Chondrocyte (in vitro differentiated cells): ENCODE measurements around the gene NELL1. TPM values are rescaled to one million over a fixed set of nuclear protein-coding genes. Genes with fewer than 3 reads are reported as not detected.

Source experiments
- DNase-seq: peaks from one replicate; pipeline ENCODE4 v3.0.0; 2021; ENCODE audit warnings: mixed read lengths, low spot score
- H3K27ac Mint-ChIP-seq: one replicate; pipeline ENCODE4 v1.8.0; 2021; ENCODE audit warnings: mild to moderate bottlenecking, moderate library complexity, mixed read lengths; ENCODE audit not compliant: unreplicated experiment
- H3K27me3 Mint-ChIP-seq: 2 replicates; pipeline ENCODE4 v1.8.0; 2021; ENCODE audit warnings: low read depth, mixed read lengths
- H3K36me3 Mint-ChIP-seq: 2 replicates; pipeline ENCODE4 v1.8.0; 2021; ENCODE audit warnings: low read depth, mixed read lengths
- H3K4me1 Mint-ChIP-seq: 2 replicates; pipeline ENCODE4 v1.8.0; 2021; ENCODE audit warnings: low read depth, mild to moderate bottlenecking, mixed read lengths
- H3K4me3 Mint-ChIP-seq: one replicate; pipeline ENCODE4 v1.8.0; 2021; ENCODE audit warnings: mild to moderate bottlenecking, moderate library complexity, mixed read lengths; ENCODE audit not compliant: unreplicated experiment
- H3K9me3 Mint-ChIP-seq: 2 replicates; pipeline ENCODE4 v1.8.0; 2021; ENCODE audit warnings: low read depth, mixed read lengths
- CTCF ChIP-seq: fragments of 200-600 bp; sonication (generic); IDR thresholded peaks from 2 replicates; pipeline ENCODE4 v1.5.0; 2021; ENCODE audit warnings: antibody characterized with exemption, mild to moderate bottlenecking, moderate library complexity
- total RNA-seq: library from RNA; stranded (reverse); gene quantifications from 3 replicates; pipeline ENCODE4 v1.2.1, GENCODE V29; 2021

Gene NELL1
- total RNA-seq, 1 donor from 2014 or later: not detected

DNA sequence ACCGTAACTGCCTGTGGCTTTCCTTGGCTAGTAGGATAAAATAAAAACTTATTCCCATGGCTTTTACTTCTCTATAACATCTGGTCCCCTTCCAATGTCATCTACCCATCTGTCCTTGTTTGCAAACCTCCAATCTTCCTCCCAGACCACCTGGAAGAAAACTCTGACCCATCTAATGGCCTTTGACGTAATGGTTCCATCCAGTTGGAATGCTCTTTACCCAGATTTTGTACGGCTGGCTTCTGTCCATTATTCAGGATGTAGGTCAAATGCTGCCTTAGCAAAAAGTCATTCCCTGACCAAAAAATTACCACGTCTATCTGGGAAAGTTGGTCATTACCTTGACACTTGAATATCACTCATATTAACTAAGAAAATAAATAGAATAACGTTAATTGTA lies 945.6 kb downstream of the NELL1 start:
- Mint-ChIP-seq H3K4me3 (no peak overlapping the region), H3K27ac (no peak overlapping the region), H3K9me3 (no peaks in the 10 kb centered on the region), H3K36me3 (no peaks in the 10 kb centered on the region), H3K27me3 (peaks cover 2% of the 10 kb centered on the region), H3K4me1 (no peaks in the 10 kb centered on the region)
- DNase-seq: no peak
- TF ChIP-seq CTCF: no peak

GRCh38 chr11:21615955-21616371 lies 946.6 kb downstream of the NELL1 start:
- no peaks in the 10 kb centered on the region for H3K9me3 Mint-ChIP-seq
- TF ChIP-seq CTCF: no peak
- H3K27ac Mint-ChIP-seq: no peak overlapping the region
- no peak for DNase-seq
- H3K36me3 Mint-ChIP-seq: no peaks in the 10 kb centered on the region
- H3K4me3 Mint-ChIP-seq: no peak overlapping the region
- H3K4me1 Mint-ChIP-seq: no peaks in the 10 kb centered on the region
- H3K27me3 Mint-ChIP-seq: peaks cover 2% of the 10 kb centered on the region

DNA sequence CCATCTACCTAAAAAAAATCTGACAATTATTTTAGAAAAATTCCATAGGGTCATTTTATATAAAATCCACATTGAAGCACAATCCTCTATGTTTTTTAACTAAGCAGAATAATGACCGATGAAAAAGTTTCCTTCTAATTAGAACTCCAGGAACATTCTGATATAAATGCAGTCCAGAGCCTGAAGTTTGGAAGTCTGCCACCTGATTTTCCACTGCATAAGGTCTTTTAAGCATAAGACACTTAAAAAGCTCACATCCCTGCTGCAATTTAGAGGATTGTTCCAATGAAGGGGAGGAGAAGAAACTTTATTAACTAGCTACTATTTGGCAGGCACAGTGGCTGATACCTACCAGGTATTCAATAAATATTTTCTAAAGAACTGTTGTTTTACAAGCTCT lies 953.2 kb downstream of the NELL1 start:
- DNase-seq: no peak
- Mint-ChIP-seq H3K4me3 (no peak overlapping the region), H3K4me1 (no peaks in the 10 kb centered on the region), H3K36me3 (no peaks in the 10 kb centered on the region), H3K27me3 (no peaks in the 10 kb centered on the region), H3K9me3 (peaks cover 4% of the 10 kb centered on the region), H3K27ac (no peak overlapping the region)
- TF ChIP-seq CTCF: no peak

GRCh38 chr11:21622995-21623394 lies 953.6 kb downstream of the NELL1 start:
- Mint-ChIP-seq H3K36me3 (no peaks in the 10 kb centered on the region), H3K9me3 (peaks cover 4% of the 10 kb centered on the region), H3K4me1 (no peaks in the 10 kb centered on the region), H3K27ac (no peak overlapping the region), H3K4me3 (no peak overlapping the region), H3K27me3 (no peaks in the 10 kb centered on the region)
- TF ChIP-seq CTCF: no peak
- DNase-seq: no peak

Other genes starting within 250 kb of the NELL1 start
- not detected in 3 replicates for gene SLC6A5, start 70.0 kb upstream of the NELL1 start, total RNA-seq